ENCODE measurements around the gene ERVV-1. TPM values are rescaled to one million over a fixed set of nuclear protein-coding genes. Genes with fewer than 3 reads are reported as not detected.

ERVV-1 gene
- total and polyA plus RNA-seq, 10 donors, result not detected

- no peak overlapping the region for H3K4me3 ChIP-seq
- H3K27me3 ChIP-seq (replicated peaks in 1 of 7), result peaks cover 0 to 37% (median 0%) of the 10 kb centered on the region in 7 donors
- peaks cover 0 to 100% (median 74%) of the 10 kb centered on the region in 8 donors for H3K9me3 ChIP-seq
- 63 to 78% (median 71%) methylated on average over 4 of the region's 4 CpGs for WGBS, 5 donors
- intact Hi-C loops (cut with DNase I; ENCODE audit: low total_unique reads), result no loop called here
- H3K36me3 ChIP-seq, result no peaks in the 10 kb centered on the region
- H3K4me1 ChIP-seq, result no peaks in the 10 kb centered on the region
- no peak overlapping the region for H3K27ac ChIP-seq
- no peak for DNase-seq
- TF ChIP-seq POLR2AphosphoS5 (IDR thresholded peaks at IDR 0.05) (no peak), POLR2A (IDR thresholded peaks at IDR 0.05) (no peak), CTCF (IDR thresholded peaks at IDR 0.05 in 8 of 11, conservative IDR thresholded peaks at IDR 0.05 in 3 of 11) (no peak)
Observed at GRCh38 chr19:53034948-53035675, 21.4 kb downstream of the ERVV-1 start.

GRCh38 chr19:53037101-53038097, 23.7 kb downstream of the ERVV-1 start:
- no peak for TF ChIP-seq POLR2A (IDR thresholded peaks at IDR 0.05)
- TF ChIP-seq POLR2AphosphoS5 (IDR thresholded peaks at IDR 0.05), result peak; percentile 15 to 35 (median 30)
- Histone ChIP-seq H3K27me3 (replicated peaks in 1 of 7) (peaks cover 0 to 37% (median 0%) of the 10 kb centered on the region in 7 donors), H3K36me3 (no peaks in the 10 kb centered on the region), H3K27ac (no peak overlapping the region), H3K4me3 (peak overlapping the region in 7 of 8 donors; percentile 1 to 58 (median 20)), H3K4me1 (no peaks in the 10 kb centered on the region), H3K9me3 (peaks cover 0 to 100% (median 80%) of the 10 kb centered on the region in 8 donors)
- peak; percentile 70 for DNase-seq
- WGBS, 5 donors, result 21 to 37% (median 27%) methylated on average over 52 of the region's 52 CpGs
- intact Hi-C loops (cut with DNase I; ENCODE audit: low total_unique reads), result no loop called here

GRCh38 chr19:53041366-53041765, 27.6 kb downstream of the ERVV-1 start:
- 74 to 100% (median 86%) methylated on average over 1 of the region's 1 CpG for WGBS, 5 donors
- Histone ChIP-seq H3K9me3 (peaks cover 0 to 100% (median 77%) of the 10 kb centered on the region in 8 donors), H3K4me1 (no peaks in the 10 kb centered on the region), H3K27ac (no peak overlapping the region), H3K36me3 (no peaks in the 10 kb centered on the region), H3K27me3 (replicated peaks in 1 of 7) (peaks cover 0 to 30% (median 0%) of the 10 kb centered on the region in 7 donors), H3K4me3 (no peak overlapping the region)
- DNase-seq, result no peak
- intact Hi-C loops (cut with DNase I; ENCODE audit: low total_unique reads), result no loop called here
- TF ChIP-seq CTCF (IDR thresholded peaks at IDR 0.05 in 8 of 11, conservative IDR thresholded peaks at IDR 0.05 in 3 of 11) (no peak), POLR2AphosphoS5 (IDR thresholded peaks at IDR 0.05) (no peak), POLR2A (IDR thresholded peaks at IDR 0.05) (no peak)

GRCh38 chr19:53045536-53045935, 31.8 kb downstream of the ERVV-1 start:
- 79 to 90% (median 89%) methylated on average over 16 of the region's 16 CpGs for WGBS, 5 donors
- intact Hi-C loops (cut with DNase I; ENCODE audit: low total_unique reads), result no loop called here
- H3K27ac ChIP-seq, result no peak overlapping the region
- H3K4me1 ChIP-seq, result no peaks in the 10 kb centered on the region
- no peak for DNase-seq
- TF ChIP-seq POLR2A (IDR thresholded peaks at IDR 0.05), result no peak
- TF ChIP-seq POLR2AphosphoS5 (IDR thresholded peaks at IDR 0.05), result no peak
- no peak for TF ChIP-seq CTCF (IDR thresholded peaks at IDR 0.05 in 8 of 11, conservative IDR thresholded peaks at IDR 0.05 in 3 of 11)
- no peaks in the 10 kb centered on the region for H3K27me3 ChIP-seq (replicated peaks in 1 of 7)
- H3K9me3 ChIP-seq, result peaks cover 0 to 88% (median 66%) of the 10 kb centered on the region in 8 donors
- H3K4me3 ChIP-seq, result no peak overlapping the region
- H3K36me3 ChIP-seq, result no peaks in the 10 kb centered on the region
